Lower leg skin (tissue), 4 donors: ENCODE results near the gene ZNF511. TPM values are rescaled to one million over a fixed set of nuclear protein-coding genes. Genes with fewer than 3 reads are reported as not detected.
A peak's percentile ranks its signal among the peaks of the same experiment; 100 is the strongest.

Experiments
- DNase-seq, 2 donors: peaks; one replicate each; pipeline ENCODE4 v3.0.0-alpha.2; 2019; ENCODE audit warnings: low spot score in 2 of 2
- H3K4me3 ChIP-seq: fragments of 200-600 bp; sonication (generic); 2 replicates; pipeline ENCODE4 v1.5.1; 2017; ENCODE audit warnings: mild to moderate bottlenecking, low read depth; ENCODE audit not compliant: poor library complexity, severe bottlenecking
- CTCF ChIP-seq, 3 donors: fragments of 450-650 bp; IDR thresholded peaks; one replicate each; pipeline ENCODE4 v1.5.1; 2016; ENCODE audit warnings: antibody characterized with exemption in 3 of 3, mild to moderate bottlenecking in 3 of 3, moderate library complexity in 2 of 3
- POLR2A ChIP-seq, 2 donors: fragments of 450-650 bp; IDR thresholded peaks; one replicate each; pipeline ENCODE4 v1.6.1; 2016 to 2017; ENCODE audit warnings: antibody characterized with exemption in 2 of 2, mild to moderate bottlenecking in 1 of 2, moderate library complexity in 1 of 2
- WGBS, 2 donors: methylation state at CpG; one replicate each; pipeline ENCODE4 v1.1.5; 2018; 5-methylcytosine and 5-hydroxymethylcytosine counted together
- intact Hi-C: fragments of 100-400 bp; cut with DNase I; formaldehyde crosslinking; loops from one replicate; pipeline ENCODE4 v1.15.0; 2023; ENCODE audit warnings: low total_unique reads
- total RNA-seq, 4 donors: library from RNA; depleted of rRNA; stranded (reverse); fragments of >200 nt; gene quantifications; one replicate each; pipeline ENCODE4 v1.1.0, GENCODE V29; 2016

Gene ZNF511
- total RNA-seq, 4 donors from 2014 or later, result 15.8 to 30.3 (median 22.0) TPM

GRCh38 chr10:133355266-133355665 lies 46.6 kb downstream of the ZNF511 start:
- H3K4me3 ChIP-seq, result no peak overlapping the region
- no peak for TF ChIP-seq POLR2A (IDR thresholded peaks at IDR 0.05)
- no peak for TF ChIP-seq CTCF (IDR thresholded peaks at IDR 0.05)
- intact Hi-C loops, result no loop called here
- DNase-seq, result no peak
- WGBS, 2 donors, result 89 to 91% methylated on average over 6 of the region's 6 CpGs

GRCh38 chr10:133355991-133356390 lies 47.3 kb downstream of the ZNF511 start:
- intact Hi-C loops, result no loop called here
- H3K4me3 ChIP-seq, result no peak overlapping the region
- 87 to 100% methylated on average over 1 to 3 of the region's 3 CpGs for WGBS, 2 donors

GRCh38 chr10:133356549-133357284 lies 48.0 kb downstream of the ZNF511 start:
- peak overlapping the region; percentile 28 for H3K4me3 ChIP-seq
- TF ChIP-seq POLR2A (IDR thresholded peaks at IDR 0.05) (no peak), CTCF (IDR thresholded peaks at IDR 0.05) (no peak)
- WGBS, 2 donors, result 53 to 74% methylated on average over 10 to 17 of the region's 27 CpGs
- intact Hi-C loops, result no loop called here
- no peak for DNase-seq

More at GRCh38 chr10:133355991-133356390, 47.3 kb downstream of the ZNF511 start:
- DNase-seq, result no peak
- no peak for TF ChIP-seq CTCF (IDR thresholded peaks at IDR 0.05)
- no peak for TF ChIP-seq POLR2A (IDR thresholded peaks at IDR 0.05)

GRCh38 chr10:133357285-133358161 lies 48.8 kb downstream of the ZNF511 start, which contains the start of gene FUOM:
Gene FUOM (minus strand): TSS chr10:133358019. CDS start chr10:133358007, 12 bp downstream.
- DNase-seq, result no peak
- intact Hi-C loops, result no loop called here
- WGBS, 2 donors, result 2 to 9% methylated on average over 4 to 26 of the region's 83 CpGs
- H3K4me3 ChIP-seq, result peak within 1 kb of the TSS; percentile 28
- TF ChIP-seq CTCF (IDR thresholded peaks at IDR 0.05), result no peak
- TF ChIP-seq POLR2A (IDR thresholded peaks at IDR 0.05), result no peak

- 65 to 76% methylated on average over 22 of the region's 41 CpGs for WGBS, 2 donors
- H3K4me3 ChIP-seq, result no peak overlapping the region
- DNase-seq, result no peak
- TF ChIP-seq CTCF (IDR thresholded peaks at IDR 0.05) (no peak), POLR2A (IDR thresholded peaks at IDR 0.05) (no peak)
- intact Hi-C loops, result no loop called here
These were observed 49.6 kb downstream of the ZNF511 start for GRCh38 chr10:133358162-133358924.
